K562 treated with DMSO at 1 percent for 12 hours (cell line): ENCODE measurements around the gene PLOD2. TPM values are rescaled to one million over a fixed set of nuclear protein-coding genes. Genes with fewer than 3 reads are reported as not detected.

Source experiments
- total RNA-seq: library from RNA; unstranded; fragments of 300-600 nt; gene quantifications from 2 replicates; pipeline ENCODE4 v1.2.3, GENCODE V29; 2022; ENCODE audit not compliant: insufficient read depth

PLOD2 gene
- total RNA-seq = 0.53 and 0.65 TPM in 2 replicates

GRCh38 chr3:146160964-146161662 is at the start of gene PLOD2:
Gene PLOD2, minus strand, starts transcription at chr3:146161184. Its CDS starts 195 bp downstream, at chr3:146160989.

Other genes starting within 250 kb of the PLOD2 start
- 1.4 TPM in 1 of 2 replicates, not detected in the other for gene PLSCR4, start 89.9 kb upstream of the PLOD2 start, total RNA-seq